Ectodermal cell (in vitro differentiated cells): Measurements from ENCODE around the gene BRMS1L. TPM values are rescaled to one million over a fixed set of nuclear protein-coding genes. Genes with fewer than 3 reads are reported as not detected.
"Not testable (repeated sequence)": the region's sequence is repeated elsewhere in the genome, so short reads cannot be mapped to it uniquely, and the experiment has no call there.

Experiments used
- H3K27ac ChIP-seq: 2 replicates; pipeline ENCODE4 v1.7.0; 2013; ENCODE audit warnings: mild to moderate bottlenecking, low read depth, low read length; ENCODE audit not compliant: insufficient read depth, poor library complexity, severe bottlenecking
- H3K27me3 ChIP-seq: 2 replicates; pipeline ENCODE4 v1.7.0; 2013; ENCODE audit warnings: mild to moderate bottlenecking, low read length; ENCODE audit not compliant: insufficient read depth, control insufficient read depth, poor library complexity, severe bottlenecking
- H3K36me3 ChIP-seq: one replicate; pipeline ENCODE4 v1.7.0; 2013; ENCODE audit warnings: low read length; ENCODE audit not compliant: control insufficient read depth, insufficient read depth
- H3K4me1 ChIP-seq: one replicate; pipeline ENCODE4 v1.7.0; 2013; ENCODE audit warnings: low read length; ENCODE audit not compliant: control insufficient read depth, insufficient read depth
- H3K4me3 ChIP-seq: 2 replicates; pipeline ENCODE4 v1.7.0; 2013; ENCODE audit warnings: low read depth, low read length, control low read depth; ENCODE audit not compliant: insufficient read depth
- H3K9me3 ChIP-seq: 2 replicates; pipeline ENCODE4 v1.7.0; 2013; ENCODE audit warnings: mild to moderate bottlenecking, low read length, moderate library complexity; ENCODE audit not compliant: control insufficient read depth
- WGBS, 2 experiments: methylation state at CpG; one replicate each; pipeline ENCODE4 v1.1.7; 2013; ENCODE audit warnings: missing lambda C conversion rate in 2 of 2; 5-methylcytosine and 5-hydroxymethylcytosine counted together
- polyA plus RNA-seq, 4 experiments: library from polyadenylated mRNA; stranded (reverse); fragments of 50-300 nt; gene quantifications; one replicate each; pipeline ENCODE4 v1.2.3, GENCODE V29; 2013

Gene BRMS1L
- polyA plus RNA-seq (2013, experiment 1 of 4), result 18.0 TPM
- polyA plus RNA-seq (2013, experiment 2 of 4), result 22.2 TPM
- polyA plus RNA-seq (2013, experiment 3 of 4), result 20.1 TPM
- 17.7 TPM for polyA plus RNA-seq (2013, experiment 4 of 4)

- H3K4me3 ChIP-seq, result peak within 1 kb of the TSS; percentile 93
- no peaks in the 10 kb centered on the region for H3K27me3 ChIP-seq
- H3K36me3 ChIP-seq, result no peaks in the 10 kb centered on the region
- no peaks in the 10 kb centered on the region for H3K9me3 ChIP-seq
- H3K27ac ChIP-seq, result peak within 1 kb of the TSS; percentile 95
- H3K4me1 ChIP-seq, result peaks cover 3% of the 10 kb centered on the region
- 0 to 1% methylated on average over 70 of the region's 70 CpGs for WGBS, 2 experiments
Observed at GRCh38 chr14:35826218-35826951, at the start of gene BRMS1L. Gene BRMS1L, plus strand, starts transcription at chr14:35826338. Its CDS starts 179 bp downstream, at chr14:35826517.

GRCh38 chr14:35776823-35777222, 49.3 kb upstream of the BRMS1L start:
- Histone ChIP-seq H3K27ac (no peak overlapping the region), H3K36me3 (no peaks in the 10 kb centered on the region), H3K27me3 (no peaks in the 10 kb centered on the region), H3K4me3 (no peak overlapping the region), H3K4me1 (no peaks in the 10 kb centered on the region), H3K9me3 (no peaks in the 10 kb centered on the region)
- 100% methylated on average over 2 of the region's 4 CpGs; no CpG with 5 or more reads in 1 of the 2 experiments for WGBS, 2 experiments

GRCh38 chr14:35777550-35777949, 48.6 kb upstream of the BRMS1L start:
- not testable (repeated sequence) for H3K27ac ChIP-seq

GRCh38 chr14:35779368-35779767, 46.8 kb upstream of the BRMS1L start:
- WGBS, 2 experiments, result 95 to 100% methylated on average over 2 of the region's 3 CpGs
- H3K27me3 ChIP-seq, result no peaks in the 10 kb centered on the region

More at GRCh38 chr14:35777550-35777949, 48.6 kb upstream of the BRMS1L start:
- not testable (repeated sequence) for H3K4me1 ChIP-seq, H3K27me3 ChIP-seq, H3K36me3 ChIP-seq, H3K4me3 ChIP-seq, H3K9me3 ChIP-seq
- 82 to 84% methylated on average over 5 of the region's 5 CpGs for WGBS, 2 experiments

GRCh38 chr14:35783699-35784098, 42.4 kb upstream of the BRMS1L start:
- H3K4me3 ChIP-seq, result no peak overlapping the region
- no peaks in the 10 kb centered on the region for H3K27me3 ChIP-seq
- H3K9me3 ChIP-seq, result no peaks in the 10 kb centered on the region
- no peaks in the 10 kb centered on the region for H3K36me3 ChIP-seq
- no peaks in the 10 kb centered on the region for H3K4me1 ChIP-seq
- H3K27ac ChIP-seq, result no peak overlapping the region
- 83% methylated on average over 1 of the region's 1 CpG; no CpG with 5 or more reads in 1 of the 2 experiments for WGBS, 2 experiments

More at GRCh38 chr14:35779368-35779767, 46.8 kb upstream of the BRMS1L start:
- Histone ChIP-seq H3K36me3 (no peaks in the 10 kb centered on the region), H3K27ac (no peak overlapping the region), H3K9me3 (no peaks in the 10 kb centered on the region), H3K4me3 (no peak overlapping the region), H3K4me1 (no peaks in the 10 kb centered on the region)

GRCh38 chr14:35786856-35787255, 39.3 kb upstream of the BRMS1L start:
- no peaks in the 10 kb centered on the region for H3K36me3 ChIP-seq
- no peaks in the 10 kb centered on the region for H3K4me1 ChIP-seq
- no peaks in the 10 kb centered on the region for H3K9me3 ChIP-seq
- H3K27ac ChIP-seq, result no peak overlapping the region
- 90 to 96% methylated on average over 2 of the region's 2 CpGs for WGBS, 2 experiments
- no peaks in the 10 kb centered on the region for H3K27me3 ChIP-seq
- H3K4me3 ChIP-seq, result no peak overlapping the region

- 93 to 95% methylated on average over 3 to 4 of the region's 4 CpGs for WGBS, 2 experiments
- no peak overlapping the region for H3K4me3 ChIP-seq
- no peaks in the 10 kb centered on the region for H3K27me3 ChIP-seq
- H3K36me3 ChIP-seq, result no peaks in the 10 kb centered on the region
- no peak overlapping the region for H3K27ac ChIP-seq
- H3K4me1 ChIP-seq, result no peaks in the 10 kb centered on the region
- no peaks in the 10 kb centered on the region for H3K9me3 ChIP-seq
Observed at GRCh38 chr14:35789651-35790050, 36.5 kb upstream of the BRMS1L start.

GRCh38 chr14:35797796-35798195, 28.3 kb upstream of the BRMS1L start:
- no peaks in the 10 kb centered on the region for H3K9me3 ChIP-seq
- no peaks in the 10 kb centered on the region for H3K4me1 ChIP-seq
- 92 to 94% methylated on average over 6 of the region's 6 CpGs for WGBS, 2 experiments
- no peak overlapping the region for H3K4me3 ChIP-seq
- H3K27ac ChIP-seq, result no peak overlapping the region
- no peaks in the 10 kb centered on the region for H3K27me3 ChIP-seq
- H3K36me3 ChIP-seq, result no peaks in the 10 kb centered on the region

- H3K36me3 ChIP-seq, result no peaks in the 10 kb centered on the region
- no peak overlapping the region for H3K4me3 ChIP-seq
- H3K27ac ChIP-seq, result no peak overlapping the region
- 97% methylated on average over 1 to 2 of the region's 2 CpGs for WGBS, 2 experiments
- H3K27me3 ChIP-seq, result no peaks in the 10 kb centered on the region
- H3K9me3 ChIP-seq, result no peaks in the 10 kb centered on the region
- peaks cover 4% of the 10 kb centered on the region for H3K4me1 ChIP-seq
Observed at GRCh38 chr14:35806006-35806907, 19.9 kb upstream of the BRMS1L start.
